Nephron (organoid): Measurements from ENCODE around the gene USO1.

Source experiments
- H3K27ac Mint-ChIP-seq, 3 experiments: 2 replicates each; pipeline ENCODE4 v1.8.0; 2020; ENCODE audit warnings: mixed read lengths in 3 of 3, mild to moderate bottlenecking in 2 of 3, moderate library complexity in 1 of 3
- H3K27me3 Mint-ChIP-seq: 2 replicates; pipeline ENCODE4 v1.8.0; 2021; ENCODE audit warnings: low read depth, mild to moderate bottlenecking, moderate library complexity, mixed read lengths
- H3K36me3 Mint-ChIP-seq: 2 replicates; pipeline ENCODE4 v1.8.0; 2020; ENCODE audit warnings: low read depth, mixed read lengths
- H3K4me1 Mint-ChIP-seq: 2 replicates; pipeline ENCODE4 v1.8.0; 2020; ENCODE audit warnings: mixed read lengths
- H3K4me3 Mint-ChIP-seq, 3 experiments: 2 replicates each; pipeline ENCODE4 v1.8.0; 2020; ENCODE audit warnings: mild to moderate bottlenecking in 3 of 3, mixed read lengths in 3 of 3, moderate library complexity in 2 of 3
- H3K9me3 Mint-ChIP-seq: 2 replicates; pipeline ENCODE4 v1.8.0; 2020; ENCODE audit warnings: mixed read lengths
- TF ChIP-seq, protein P1 (sequence below), 3 experiments: fragments of 200-600 bp; sonication (generic); IDR thresholded peaks; one replicate each; pipeline ENCODE4 v1.5.0; 2021; ENCODE audit warnings: antibody characterized with exemption in 3 of 3; ENCODE audit not compliant: unreplicated experiment in 3 of 3

USO1 gene

DNA sequence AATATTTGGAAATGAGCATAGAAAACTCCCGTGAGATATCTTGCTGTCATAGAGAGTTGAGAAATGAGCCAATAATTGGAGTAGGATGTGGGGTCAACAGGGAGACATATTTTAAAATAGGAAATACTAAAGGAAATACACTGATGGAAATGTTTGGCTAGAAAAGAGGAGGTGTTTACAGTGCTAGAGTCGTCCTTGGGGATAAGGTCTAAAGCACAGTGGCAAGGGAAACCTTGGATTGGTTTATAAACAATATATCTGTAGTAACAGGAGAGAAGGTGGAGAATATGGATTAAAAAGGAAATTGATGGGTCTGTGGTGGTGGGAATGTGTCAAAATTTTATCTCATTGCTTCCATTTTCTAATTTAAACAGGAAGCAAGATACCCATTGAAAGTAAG, 95.8 kb downstream of the USO1 start:
- Mint-ChIP-seq H3K36me3 (peaks cover 10% of the 10 kb centered on the region), H3K9me3 (no peaks in the 10 kb centered on the region), H3K4me3 (no peak overlapping the region), H3K27me3 (no peaks in the 10 kb centered on the region), H3K27ac (peak overlapping the region in 1 of 3 experiments; percentile 21), H3K4me1 (peaks cover 6% of the 10 kb centered on the region)
- TF ChIP-seq, protein P1, sequence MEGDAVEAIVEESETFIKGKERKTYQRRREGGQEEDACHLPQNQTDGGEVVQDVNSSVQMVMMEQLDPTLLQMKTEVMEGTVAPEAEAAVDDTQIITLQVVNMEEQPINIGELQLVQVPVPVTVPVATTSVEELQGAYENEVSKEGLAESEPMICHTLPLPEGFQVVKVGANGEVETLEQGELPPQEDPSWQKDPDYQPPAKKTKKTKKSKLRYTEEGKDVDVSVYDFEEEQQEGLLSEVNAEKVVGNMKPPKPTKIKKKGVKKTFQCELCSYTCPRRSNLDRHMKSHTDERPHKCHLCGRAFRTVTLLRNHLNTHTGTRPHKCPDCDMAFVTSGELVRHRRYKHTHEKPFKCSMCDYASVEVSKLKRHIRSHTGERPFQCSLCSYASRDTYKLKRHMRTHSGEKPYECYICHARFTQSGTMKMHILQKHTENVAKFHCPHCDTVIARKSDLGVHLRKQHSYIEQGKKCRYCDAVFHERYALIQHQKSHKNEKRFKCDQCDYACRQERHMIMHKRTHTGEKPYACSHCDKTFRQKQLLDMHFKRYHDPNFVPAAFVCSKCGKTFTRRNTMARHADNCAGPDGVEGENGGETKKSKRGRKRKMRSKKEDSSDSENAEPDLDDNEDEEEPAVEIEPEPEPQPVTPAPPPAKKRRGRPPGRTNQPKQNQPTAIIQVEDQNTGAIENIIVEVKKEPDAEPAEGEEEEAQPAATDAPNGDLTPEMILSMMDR (IDR thresholded peaks at IDR 0.05; ENCODE audit: unreplicated experiment in 3 of 3): no peak

DNA sequence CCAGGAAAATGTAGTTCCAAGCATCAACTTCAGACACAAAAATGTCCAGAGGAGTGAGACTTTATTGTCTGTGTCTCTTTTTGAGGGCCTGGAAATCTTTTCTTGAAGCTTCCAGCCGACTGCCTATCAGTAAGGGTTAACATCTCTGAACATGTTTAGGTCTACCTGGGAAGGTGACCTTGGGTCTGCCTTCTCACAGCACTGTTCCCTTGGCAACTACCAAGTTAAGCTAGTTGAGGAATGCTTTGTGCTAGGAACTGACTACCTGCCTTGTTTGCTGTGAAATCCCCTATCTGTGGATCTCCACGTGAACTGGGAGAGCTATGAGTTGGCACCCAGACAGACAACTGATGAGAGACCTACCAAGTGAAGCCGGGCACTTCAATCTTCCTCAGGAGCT, 96.3 kb downstream of the USO1 start:
- Mint-ChIP-seq H3K4me1 (peaks cover 6% of the 10 kb centered on the region), H3K27me3 (no peaks in the 10 kb centered on the region), H3K36me3 (peaks cover 5% of the 10 kb centered on the region), H3K9me3 (no peaks in the 10 kb centered on the region), H3K27ac (peak overlapping the region in 1 of 3 experiments; percentile 21), H3K4me3 (no peak overlapping the region)
- TF ChIP-seq, protein P1 (IDR thresholded peaks at IDR 0.05; ENCODE audit: unreplicated experiment in 3 of 3): no peak

DNA sequence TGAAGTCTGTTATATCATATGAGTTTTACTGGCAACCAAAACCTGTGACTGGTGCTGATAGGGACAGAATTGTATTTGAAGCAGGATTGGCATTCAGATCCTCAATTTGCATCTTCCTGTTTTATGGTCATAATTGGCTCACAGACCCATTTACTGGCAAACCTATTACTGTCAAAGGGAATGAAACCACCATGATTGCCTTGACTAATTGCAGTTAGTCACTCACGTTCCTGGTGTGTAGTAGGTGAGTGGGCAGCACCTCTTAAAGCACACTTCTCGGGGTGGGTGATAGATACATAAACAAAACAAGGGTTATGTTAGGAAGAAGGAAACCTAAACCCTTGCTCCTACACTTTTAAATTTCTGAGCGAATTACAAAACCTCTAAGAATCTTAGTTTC, 96.8 kb downstream of the USO1 start:
- no peak overlapping the region for H3K4me3 Mint-ChIP-seq
- no peak overlapping the region for H3K27ac Mint-ChIP-seq
- H3K36me3 Mint-ChIP-seq: peaks cover 2% of the 10 kb centered on the region
- H3K9me3 Mint-ChIP-seq: no peaks in the 10 kb centered on the region
- TF ChIP-seq, protein P1 (IDR thresholded peaks at IDR 0.05; ENCODE audit: unreplicated experiment in 3 of 3): no peak
- H3K4me1 Mint-ChIP-seq: peaks cover 6% of the 10 kb centered on the region
- no peaks in the 10 kb centered on the region for H3K27me3 Mint-ChIP-seq

DNA sequence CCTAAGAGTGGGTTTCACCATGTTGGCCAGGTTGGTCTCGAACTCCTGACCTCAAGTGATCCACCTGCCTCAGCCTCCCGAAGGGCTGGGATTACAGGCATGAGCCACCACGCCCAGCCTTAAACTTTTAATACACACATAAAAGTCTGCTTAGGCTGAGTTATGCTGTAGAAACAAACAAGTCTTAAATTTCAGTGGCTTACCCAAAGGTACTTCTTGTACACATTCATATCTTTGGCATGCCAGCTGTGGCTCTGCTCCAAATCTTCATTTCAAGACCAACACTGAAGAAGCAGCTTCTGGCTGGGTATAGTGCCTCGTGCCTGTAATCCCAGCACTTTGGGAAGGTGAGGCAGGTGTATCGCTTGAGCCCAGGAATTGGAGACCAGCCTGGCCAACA, 97.6 kb downstream of the USO1 start:
- no peaks in the 10 kb centered on the region for H3K27me3 Mint-ChIP-seq
- H3K4me1 Mint-ChIP-seq: peaks cover 6% of the 10 kb centered on the region
- TF ChIP-seq, protein P1 (IDR thresholded peaks at IDR 0.05; ENCODE audit: unreplicated experiment in 3 of 3): no peak
- no peak overlapping the region for H3K27ac Mint-ChIP-seq
- H3K36me3 Mint-ChIP-seq: no peaks in the 10 kb centered on the region
- H3K9me3 Mint-ChIP-seq: no peaks in the 10 kb centered on the region
- H3K4me3 Mint-ChIP-seq: no peak overlapping the region

DNA sequence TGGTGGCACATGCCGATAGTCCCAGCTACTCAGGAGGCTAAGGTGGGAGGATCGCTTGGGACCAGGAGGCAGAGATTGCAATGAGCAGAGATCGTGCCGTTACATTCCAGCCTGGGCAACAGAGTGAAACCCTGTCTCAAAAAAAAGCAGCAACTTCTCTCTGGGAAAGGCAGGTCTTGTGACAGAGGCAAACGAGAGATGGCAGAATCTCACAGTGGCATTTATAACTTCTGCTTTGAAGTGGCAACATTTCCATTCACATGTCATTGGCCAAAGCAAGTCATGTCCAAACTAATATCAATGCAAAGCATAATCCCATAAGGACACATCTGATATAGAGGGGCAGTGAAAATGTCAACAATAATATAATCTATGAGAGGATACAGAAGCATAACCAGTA, 98.0 kb downstream of the USO1 start:
- Mint-ChIP-seq H3K9me3 (no peaks in the 10 kb centered on the region), H3K4me3 (no peak overlapping the region), H3K27ac (no peak overlapping the region), H3K27me3 (no peaks in the 10 kb centered on the region), H3K4me1 (peaks cover 6% of the 10 kb centered on the region), H3K36me3 (no peaks in the 10 kb centered on the region)
- TF ChIP-seq, protein P1 (IDR thresholded peaks at IDR 0.05; ENCODE audit: unreplicated experiment in 3 of 3): no peak

DNA sequence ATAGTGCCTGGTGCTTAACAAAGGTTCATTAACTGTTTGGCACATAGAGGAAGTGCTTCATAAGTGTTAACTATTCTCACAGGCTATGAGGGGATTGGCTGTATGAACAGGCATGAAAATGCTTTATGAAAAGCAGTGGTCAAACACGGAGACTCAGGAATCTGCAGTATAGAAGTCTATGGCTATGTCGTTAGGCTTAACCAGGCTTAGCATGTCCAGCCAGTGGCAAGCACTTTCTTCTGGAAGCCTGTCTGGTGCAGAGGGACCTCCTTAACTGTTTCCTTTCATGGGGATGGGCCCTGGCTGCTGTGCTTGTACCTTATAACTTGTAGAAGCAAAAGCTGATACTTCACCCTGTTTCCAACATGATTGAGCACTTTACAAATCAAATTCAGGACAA, 99.4 kb downstream of the USO1 start:
- Mint-ChIP-seq H3K4me1 (peaks cover 6% of the 10 kb centered on the region), H3K4me3 (no peak overlapping the region), H3K9me3 (no peaks in the 10 kb centered on the region), H3K36me3 (no peaks in the 10 kb centered on the region), H3K27me3 (no peaks in the 10 kb centered on the region), H3K27ac (no peak overlapping the region)
- TF ChIP-seq, protein P1 (IDR thresholded peaks at IDR 0.05; ENCODE audit: unreplicated experiment in 3 of 3): no peak
